ENCODE measurements around the gene ATL2.
"Not testable (repeated sequence)": the region's sequence is repeated elsewhere in the genome, so short reads cannot be mapped to it uniquely, and the experiment has no call there.

ATL2 gene

GRCh38 chr2:38268691-38269327 lies 108.3 kb downstream of the ATL2 start:
- DNase-seq = no peak

GRCh38 chr2:38268001-38268400 lies 109.1 kb downstream of the ATL2 start:
- DNase-seq = no peak

DNA sequence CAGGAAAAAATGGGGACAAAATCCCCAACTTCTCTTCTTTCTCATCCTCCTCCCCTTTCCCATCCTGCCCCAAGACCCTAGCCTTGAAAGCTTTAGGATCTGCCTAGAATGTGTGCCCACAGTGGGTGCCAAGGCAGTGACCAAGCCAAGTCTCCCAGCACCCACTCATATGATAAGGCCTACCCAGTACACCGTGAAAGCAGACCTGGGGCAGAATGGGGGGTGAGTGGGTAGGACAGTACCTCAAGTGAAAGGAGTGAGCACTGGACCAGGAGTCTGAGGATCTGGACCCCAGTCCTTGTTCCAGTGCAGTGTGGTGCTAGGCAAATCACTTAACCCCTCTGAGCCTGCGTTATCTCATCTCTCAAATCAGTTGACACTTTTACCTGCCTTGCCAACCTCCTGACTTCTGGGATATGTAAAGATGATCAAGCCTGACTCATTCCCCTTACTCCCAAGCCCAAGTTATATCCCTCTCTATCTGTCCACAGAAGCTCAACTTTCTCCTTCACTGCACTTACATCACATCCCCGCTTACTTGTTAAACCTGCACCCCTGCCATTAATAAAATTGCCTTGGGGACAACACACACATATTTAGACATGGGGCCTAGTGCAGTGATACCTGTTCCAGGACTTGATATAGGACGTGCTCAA lies 109.7 kb downstream of the ATL2 start:
- no peak for DNase-seq

DNA sequence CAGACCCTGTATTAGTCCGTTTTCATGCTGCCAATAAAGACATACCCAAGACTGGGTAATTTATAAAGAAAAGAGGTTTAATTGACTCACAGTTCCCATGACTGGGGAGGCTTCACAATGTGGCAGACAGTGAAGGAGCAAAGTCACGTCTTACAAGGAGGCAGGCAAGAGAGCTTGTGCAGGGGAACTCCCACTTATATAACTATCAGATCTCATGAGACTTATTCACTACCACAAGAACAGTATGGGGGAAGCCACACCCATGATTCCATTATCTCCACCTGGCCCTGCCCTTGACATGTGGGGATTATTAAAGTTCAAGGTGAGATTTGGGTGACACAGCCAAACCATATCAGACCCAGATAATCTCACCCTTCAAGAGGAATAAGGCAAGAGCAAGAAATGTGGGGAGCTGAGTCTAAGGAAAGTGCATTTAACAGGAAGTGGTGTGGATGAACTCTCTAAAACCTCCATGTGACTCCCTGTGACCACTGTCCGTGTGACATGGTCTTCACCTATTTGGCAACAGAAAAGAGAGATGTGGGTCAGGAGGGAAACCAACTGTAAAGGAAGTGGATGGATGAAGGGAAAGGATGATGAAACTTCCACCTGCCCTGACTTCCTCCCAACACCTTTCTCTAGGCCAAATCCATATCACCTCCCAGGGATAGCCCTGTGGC lies 110.6 kb downstream of the ATL2 start:
- no peak for DNase-seq

DNA sequence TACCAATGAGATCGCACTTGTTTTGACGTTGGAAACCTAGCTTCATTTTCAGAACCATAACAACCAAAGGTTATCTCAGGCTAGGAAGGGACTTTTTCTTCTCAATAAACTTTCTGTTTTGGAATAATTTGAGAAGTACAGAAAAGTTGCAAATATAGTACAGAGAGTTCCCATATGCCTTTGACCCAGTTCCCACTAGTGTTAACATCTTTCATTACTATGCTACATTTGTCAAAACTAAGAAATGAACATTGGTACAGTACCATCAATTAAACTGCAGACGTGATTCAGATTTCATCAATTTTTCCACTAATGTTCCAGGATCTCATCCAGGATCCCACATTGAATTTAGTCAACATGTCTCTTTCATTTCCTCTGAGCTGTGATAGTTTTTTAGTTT lies 111.6 kb downstream of the ATL2 start:
- DNase-seq = no peak

DNA sequence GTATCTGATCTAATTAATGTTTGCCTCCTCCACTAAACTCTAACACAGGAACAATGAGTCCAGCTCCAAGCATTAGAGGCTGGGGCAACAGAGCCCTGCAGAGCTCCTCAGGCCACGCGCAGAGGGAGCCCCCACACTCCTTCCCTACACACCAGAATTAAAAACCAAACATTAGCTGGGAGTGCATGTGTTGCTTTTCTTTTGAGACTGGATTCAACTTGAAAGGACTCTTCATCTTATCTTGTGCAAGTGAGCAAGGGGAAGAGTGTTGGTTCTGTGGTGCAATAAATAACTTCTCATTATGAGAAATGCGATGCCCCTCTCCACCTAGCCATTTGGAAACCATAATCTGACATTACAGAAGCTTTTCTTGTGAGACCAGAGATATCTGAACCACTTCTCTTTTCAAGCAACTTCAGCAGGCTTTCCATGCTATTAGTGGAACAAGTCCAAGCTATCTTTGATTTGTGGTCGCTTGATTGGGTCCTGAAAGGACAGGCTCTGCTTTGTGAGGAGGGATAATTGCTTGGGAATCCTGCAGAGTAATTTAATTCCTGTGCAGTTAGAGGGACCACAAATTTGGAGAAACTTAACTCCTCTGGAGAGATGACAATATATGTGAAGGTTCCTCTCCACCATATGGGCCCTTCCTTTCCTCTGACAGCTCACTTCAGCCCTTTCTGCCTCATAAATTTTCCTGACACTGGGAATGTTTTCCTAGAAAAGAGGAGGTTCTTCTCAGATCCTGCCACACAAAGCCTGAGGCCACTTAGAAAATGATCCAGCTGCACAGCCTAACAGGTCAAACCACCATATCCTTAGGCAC lies 112.5 kb downstream of the ATL2 start:
- peak; percentile 4 for DNase-seq

- peak; percentile 62 for DNase-seq
These were observed 113.8 kb downstream of the ATL2 start for GRCh38 chr2:38263293-38263692.

DNA sequence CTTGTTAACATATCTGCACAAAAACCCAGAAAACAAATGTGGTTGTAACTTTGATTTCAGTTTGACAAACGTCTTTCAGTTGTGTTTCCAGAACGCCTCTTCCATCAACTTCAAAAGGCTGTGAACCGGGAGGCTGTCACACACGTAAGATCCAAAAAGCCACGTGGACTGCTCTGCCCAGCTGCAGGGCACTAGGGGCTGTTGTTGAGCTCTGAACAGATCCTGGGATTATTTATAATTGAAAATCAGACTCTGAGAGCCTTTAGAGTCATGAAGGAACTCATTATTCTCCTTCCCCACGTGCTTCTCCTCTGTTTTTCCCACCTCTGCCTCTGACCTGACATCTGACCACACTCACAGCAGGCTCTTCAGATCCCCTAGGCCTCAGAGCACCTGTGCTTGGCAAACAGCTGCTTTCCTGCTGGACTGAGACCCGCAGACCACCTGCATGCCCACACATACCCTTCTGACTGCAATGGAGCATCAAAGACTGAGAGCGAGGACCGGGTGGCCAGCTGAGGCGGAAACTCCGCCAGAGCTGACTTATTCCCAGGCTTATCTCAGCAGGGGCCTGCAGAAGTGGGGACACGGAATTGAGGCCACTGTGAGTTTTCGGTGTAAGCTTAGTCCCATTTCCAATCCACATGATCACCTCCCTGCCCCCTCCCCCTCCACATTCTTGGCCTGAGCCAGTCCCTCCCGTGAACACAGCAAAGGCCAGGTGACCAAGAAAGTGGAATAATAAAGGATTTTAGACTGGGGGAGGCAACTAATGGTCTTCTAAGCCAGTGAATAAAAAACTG lies 114.8 kb downstream of the ATL2 start:
- no peak for DNase-seq

- no peak for DNase-seq
These were observed 115.5 kb downstream of the ATL2 start for GRCh38 chr2:38261569-38262068.

GRCh38 chr2:38260972-38261371 lies 116.1 kb downstream of the ATL2 start:
- no peak for DNase-seq

DNA sequence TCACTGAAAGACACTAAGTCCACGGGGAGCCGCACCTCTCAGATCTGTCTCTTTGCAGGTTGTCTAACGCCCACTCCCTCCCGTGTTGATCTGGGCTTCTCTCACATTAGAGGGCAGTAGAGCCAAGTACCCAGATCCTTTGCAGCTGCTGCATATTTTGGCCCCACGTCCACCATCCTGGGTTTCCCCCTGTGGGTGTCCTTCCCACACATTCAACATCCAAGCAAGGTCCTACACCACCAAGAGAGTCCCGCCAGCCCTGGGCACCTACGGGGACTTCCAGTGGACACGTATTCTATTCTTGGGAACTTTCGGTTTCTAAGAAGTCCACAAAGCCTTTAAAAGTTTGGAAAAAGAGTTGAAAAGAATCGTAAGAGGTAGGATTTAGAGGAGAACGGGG lies 116.6 kb downstream of the ATL2 start:
- no peak for DNase-seq

DNA sequence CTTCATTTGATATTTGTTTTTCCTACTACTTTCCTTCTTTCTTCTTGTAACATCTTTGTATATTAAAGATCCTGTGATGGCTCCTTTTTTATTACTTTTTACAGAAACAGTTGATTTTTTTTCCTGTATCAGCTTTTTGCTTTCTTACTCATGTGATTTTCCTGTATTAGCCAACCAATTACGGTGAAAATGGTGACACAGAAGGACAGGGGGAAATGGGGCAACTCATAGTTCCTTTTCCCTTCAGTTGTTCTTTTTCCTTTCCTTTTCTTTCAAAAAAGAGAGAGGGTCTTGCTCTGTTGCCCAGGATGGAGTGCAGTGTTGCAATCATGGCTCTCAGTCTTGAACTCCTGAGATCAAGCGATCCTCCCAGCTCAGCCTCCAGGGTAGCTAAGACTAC lies 117.8 kb downstream of the ATL2 start:
- no peak for DNase-seq

- not testable (repeated sequence) for DNase-seq
These were observed 119.4 kb downstream of the ATL2 start for GRCh38 chr2:38257680-38258079.

DNA sequence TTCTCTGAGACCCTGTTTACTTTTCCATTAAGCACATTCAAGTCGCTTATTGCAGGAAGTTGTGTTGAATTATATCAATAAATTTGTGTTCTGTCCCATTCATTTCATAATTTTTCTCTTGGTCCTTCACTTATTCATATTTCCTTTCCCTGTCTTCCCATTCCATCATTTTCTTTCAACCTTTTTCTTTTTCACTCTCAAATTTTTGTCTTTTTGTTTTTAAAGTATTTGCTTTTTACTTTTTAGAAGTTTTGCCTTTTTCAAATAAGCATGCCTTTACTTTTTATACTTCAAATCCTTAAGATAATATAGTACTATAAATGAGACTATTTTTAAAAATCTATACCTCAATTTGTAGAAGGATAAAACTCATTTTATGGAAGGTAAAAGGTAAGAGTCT lies 120.5 kb downstream of the ATL2 start:
- DNase-seq = no peak

- no peak for DNase-seq
These were observed 121.9 kb downstream of the ATL2 start for GRCh38 chr2:38255211-38255610.

DNA sequence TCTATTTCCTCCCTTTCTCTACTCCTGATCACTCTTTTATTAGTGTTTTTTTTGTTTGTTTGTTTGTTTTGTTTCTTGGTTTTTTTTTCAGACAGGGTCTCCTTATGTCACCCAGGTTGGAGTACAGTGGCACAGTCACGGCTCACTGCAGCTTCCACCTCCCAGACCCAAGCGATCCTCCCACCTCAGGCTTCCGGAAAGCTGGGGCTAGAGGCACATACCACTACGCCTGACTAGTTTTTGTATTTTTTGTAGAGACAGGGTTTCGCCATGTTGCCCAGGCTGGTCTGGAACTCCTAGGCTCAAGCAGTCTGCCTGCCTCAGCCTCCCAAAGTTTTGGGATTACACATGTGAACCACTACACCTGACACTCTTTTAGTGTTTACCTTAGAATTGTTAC lies 122.3 kb downstream of the ATL2 start:
- DNase-seq = no peak

DNA sequence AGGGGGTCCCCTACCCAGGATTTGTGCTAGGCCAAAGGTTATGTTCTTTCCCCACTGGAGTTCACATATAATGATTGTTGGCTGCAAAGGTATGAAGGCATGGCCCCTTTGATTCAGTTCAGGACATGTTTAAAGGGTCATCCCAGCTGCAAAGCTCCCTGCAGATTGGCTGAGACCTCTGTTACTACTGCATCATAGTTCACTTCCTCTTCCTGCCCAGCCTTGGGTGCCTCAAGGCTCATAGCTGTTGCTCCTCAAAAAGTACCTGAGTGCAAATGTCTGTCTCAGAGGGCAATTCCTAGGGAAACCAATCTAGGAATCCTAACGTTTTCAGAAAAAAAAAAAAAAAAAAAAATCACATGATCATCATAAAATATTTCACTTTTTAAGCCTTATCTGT lies 125.1 kb downstream of the ATL2 start:
- DNase-seq = no peak

DNA sequence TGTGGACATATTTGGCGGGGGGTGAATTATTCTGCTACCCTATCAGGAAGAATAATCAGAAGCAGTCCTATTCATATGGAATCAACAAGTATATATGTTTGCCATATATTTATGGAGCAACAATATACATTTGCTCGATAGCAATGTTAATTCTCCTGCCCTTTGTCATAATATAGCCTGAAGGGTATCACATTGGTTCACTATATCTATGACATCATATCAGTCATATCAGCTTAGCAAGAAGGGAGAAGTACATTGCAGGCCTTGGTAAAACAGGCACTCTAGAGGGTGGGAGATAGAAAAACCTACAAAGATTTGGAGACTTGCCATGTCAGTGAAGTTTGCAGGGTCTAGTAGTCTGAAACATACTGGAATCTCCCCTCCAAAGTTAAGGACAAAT lies 128.4 kb downstream of the ATL2 start:
- no peak for DNase-seq

DNA sequence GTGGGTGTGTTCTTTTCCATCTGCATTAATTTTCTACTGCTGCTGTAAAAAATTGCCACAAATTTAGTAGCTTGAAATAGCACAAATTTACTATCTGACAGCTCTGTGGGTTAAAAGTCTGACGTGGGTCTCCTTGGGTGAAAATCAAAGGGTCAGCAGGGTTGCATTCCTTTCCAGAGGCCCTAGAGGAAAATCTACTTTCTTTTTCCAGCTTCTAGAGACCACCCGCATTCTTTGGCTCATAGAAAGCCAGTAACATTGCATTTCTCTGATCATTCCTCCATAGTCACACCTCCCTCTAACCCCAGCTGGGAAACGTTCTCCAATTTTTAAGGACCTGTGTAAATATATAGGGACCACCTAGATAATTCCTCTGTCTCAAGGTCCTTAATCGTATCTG lies 128.8 kb downstream of the ATL2 start:
- no peak for DNase-seq

DNA sequence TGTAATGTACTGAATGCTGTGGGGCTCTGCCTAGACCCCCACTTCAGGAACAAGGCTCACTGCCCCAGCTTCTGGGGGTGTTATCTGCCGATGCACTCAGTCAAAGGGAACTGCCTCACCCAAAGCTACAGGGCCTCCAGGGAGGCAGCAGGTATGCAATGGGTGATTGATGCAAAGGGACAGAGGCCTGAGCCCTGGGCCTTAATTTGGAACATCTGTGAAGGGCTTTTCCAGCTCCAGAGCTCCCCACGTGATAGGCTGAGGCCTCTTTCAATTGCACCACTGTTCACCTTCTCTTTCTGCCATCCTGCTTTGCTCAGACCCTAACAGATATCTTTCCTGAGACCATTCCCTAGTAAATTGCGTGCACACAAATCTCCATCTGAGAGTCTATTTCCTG lies 131.0 kb downstream of the ATL2 start:
- no peak for DNase-seq

DNA sequence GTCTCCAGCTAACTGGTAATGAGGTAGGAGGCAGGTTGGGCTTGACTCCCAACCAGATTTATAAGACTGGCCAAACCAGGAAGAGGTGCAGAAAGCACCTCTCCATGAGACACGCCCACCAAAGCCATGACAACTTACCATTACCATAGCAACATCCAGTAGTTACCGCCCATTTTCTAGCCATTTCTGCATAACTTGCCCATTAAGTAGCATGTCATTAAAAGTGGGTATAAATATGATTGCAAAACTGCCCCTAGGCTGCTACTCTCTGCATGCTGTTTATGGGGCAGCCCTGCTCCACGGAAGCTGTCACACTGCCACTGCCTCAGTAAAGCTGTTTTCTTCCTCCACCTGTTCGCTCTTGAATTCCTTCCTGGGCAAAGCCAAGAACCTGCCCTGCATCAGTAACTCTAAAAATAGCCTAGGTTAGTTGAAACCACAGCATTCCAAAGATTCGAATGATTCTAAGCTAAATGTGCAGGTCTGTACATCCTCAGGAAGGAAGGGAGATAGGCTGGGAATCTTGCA lies 131.9 kb downstream of the ATL2 start:
- no peak for DNase-seq

DNA sequence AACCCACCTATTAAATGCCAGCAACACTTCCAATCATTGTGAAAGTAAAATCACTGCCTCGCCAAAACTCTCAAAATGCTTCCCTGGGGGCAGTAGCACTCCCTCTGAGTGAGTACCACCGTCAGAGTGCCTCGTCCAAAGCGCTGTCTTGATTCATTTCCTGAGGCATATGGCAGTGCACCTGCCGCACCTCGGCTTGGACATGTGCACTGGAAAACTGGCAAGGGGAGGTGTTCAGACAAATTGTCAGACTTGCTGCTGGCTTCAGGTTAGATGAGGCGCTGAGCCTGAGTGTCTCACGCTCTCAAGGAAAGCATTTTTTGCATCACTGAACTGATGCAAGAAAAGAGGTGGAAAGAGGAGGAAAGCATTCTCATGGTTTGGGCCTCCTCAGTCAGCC lies 132.8 kb downstream of the ATL2 start:
- peak; percentile 83 for DNase-seq
